Measurements from ENCODE around the gene ZG16.
"Not testable (repeated sequence)": the region's sequence is repeated elsewhere in the genome, so short reads cannot be mapped to it uniquely, and the experiment has no call there.

ZG16 gene, protein sequence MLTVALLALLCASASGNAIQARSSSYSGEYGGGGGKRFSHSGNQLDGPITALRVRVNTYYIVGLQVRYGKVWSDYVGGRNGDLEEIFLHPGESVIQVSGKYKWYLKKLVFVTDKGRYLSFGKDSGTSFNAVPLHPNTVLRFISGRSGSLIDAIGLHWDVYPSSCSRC

GRCh38 chr16:29777576-29778350 is at the start of gene ZG16:
ZG16 (plus strand) TSS chr16:29778256; CDS start chr16:29779267, 1,011 bp downstream.
- no peak for DNase-seq

- DNase-seq: no peak
Observed at GRCh38 chr16:29729116-29729521, 48.9 kb upstream of the ZG16 start.

DNA sequence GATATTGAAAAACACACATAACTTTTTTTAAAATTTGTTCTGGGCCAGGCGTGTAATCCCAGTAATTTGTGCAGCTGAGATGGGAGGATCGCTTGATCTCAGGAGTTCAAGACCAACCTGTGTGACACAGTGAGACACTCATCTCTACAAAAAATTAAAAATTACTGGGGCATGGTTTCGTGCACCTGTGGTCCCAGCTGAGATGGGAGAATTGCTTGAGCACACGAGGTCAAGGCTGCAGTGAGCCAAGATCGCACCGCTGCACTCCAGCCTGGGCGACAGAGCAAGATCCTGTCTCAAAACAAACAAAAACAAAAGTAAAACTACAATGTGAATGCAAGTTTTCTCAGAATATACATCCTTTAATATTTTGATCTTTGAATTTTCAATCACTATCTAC is 47.4 kb upstream of the ZG16 start:
- DNase-seq: no peak

DNA sequence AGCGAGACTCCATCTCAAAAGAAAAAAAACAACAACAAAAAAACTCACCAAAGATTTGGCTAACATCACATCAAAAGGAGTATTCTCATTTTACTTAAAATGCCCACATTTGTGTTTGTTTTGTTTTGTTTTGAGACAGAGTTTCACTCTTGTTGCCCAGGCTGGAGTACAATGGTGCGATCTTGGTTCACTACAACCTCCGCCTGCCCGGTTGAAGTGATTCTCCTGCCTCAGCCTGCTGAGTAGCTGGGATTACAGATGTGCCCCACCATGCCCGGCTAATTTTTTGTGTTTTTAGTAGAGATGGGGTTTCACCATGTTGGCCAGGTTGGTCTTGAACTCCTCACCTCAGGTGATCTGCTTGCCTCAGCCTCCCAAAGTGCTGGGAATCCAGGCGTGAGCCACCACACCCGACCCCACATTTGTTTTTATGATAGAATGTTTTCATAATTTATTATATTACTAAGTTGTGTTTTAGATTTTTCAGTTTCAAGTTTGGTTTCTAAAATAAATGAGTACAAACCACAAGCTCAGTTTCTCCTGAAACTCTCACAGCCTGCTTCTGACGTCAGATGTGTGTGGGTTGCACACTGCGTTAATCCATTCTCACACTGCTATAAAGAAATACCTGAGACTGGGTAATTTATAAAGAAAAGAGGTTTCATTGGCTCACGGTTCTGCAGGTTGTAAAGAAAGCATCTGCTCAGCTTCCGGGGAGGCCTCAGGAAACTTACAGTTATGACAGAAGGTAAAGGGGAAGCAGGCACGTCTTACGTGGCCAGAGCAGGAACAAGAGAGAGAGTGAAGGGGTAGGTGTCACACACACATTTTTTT is 46.1 kb upstream of the ZG16 start:
- DNase-seq: not testable (repeated sequence)

GRCh38 chr16:29734786-29735185 is 43.3 kb upstream of the ZG16 start:
- DNase-seq: no peak

DNA sequence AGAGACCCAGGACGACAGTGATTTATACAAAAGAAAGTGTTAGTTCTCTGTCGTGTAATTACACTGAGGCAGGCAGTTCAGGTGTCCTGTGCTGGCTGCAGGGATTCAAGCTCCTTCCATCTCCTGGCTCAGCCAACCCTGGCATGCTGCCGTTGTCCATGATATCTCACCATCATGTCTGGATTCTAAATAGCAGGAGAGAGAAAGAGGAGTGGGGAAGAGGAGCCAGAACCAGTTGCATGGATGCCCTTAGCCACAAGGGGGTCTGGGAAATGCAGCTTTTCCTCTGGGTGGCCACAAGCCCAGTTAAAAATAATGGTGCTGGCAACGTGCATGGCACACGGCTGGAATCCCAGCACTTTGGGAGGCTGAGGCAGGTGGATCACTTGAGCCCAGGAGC is 41.9 kb upstream of the ZG16 start:
- DNase-seq: no peak

GRCh38 chr16:29736764-29737163 is 41.3 kb upstream of the ZG16 start:
- no peak for DNase-seq

- no peak for DNase-seq
Observed at GRCh38 chr16:29737713-29738112, 40.3 kb upstream of the ZG16 start.

DNA sequence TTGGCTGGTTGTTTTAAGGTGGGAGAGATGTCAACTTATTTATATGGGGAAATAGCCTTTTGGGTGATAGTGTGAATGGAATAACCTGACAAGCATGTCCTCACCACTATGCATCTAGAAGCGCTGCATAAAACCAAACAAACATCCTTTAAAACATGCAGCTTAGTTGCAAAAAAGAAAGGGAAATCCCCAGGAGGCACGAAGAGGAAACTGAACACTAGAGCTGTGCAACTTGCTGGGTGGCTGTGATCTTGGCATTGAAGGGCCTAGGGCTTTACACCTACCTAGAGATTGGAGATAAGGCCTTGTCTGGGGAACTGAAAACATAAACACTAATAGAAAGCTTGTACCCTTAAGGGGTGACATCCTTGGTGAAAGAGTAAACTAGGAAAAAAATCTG is 39.5 kb upstream of the ZG16 start:
- DNase-seq: no peak

GRCh38 chr16:29739927-29740629 is 38.0 kb upstream of the ZG16 start:
- DNase-seq: not testable (repeated sequence)

DNA sequence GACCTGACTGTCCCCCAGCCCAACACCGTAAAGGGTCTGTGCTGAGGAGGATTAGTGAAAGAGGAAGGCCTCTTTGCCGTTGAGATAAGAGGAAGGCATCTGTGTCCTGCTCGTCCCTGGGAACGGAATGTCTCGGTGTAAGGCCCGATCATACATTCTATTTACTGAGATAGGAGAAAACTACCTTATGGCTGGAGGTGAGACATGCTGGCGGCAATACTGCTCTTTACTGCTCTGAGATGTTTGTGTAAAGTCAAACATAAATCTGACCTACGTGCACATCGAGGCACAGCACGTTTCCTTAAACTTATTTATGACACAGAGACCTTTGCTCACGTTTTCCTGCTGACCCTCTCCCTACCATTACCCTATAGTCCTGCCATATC is 37.4 kb upstream of the ZG16 start:
- not testable (repeated sequence) for DNase-seq

GRCh38 chr16:29742683-29743275 is 35.3 kb upstream of the ZG16 start:
- DNase-seq: no peak

GRCh38 chr16:29743475-29743826 is 34.6 kb upstream of the ZG16 start:
- no peak for DNase-seq

DNA sequence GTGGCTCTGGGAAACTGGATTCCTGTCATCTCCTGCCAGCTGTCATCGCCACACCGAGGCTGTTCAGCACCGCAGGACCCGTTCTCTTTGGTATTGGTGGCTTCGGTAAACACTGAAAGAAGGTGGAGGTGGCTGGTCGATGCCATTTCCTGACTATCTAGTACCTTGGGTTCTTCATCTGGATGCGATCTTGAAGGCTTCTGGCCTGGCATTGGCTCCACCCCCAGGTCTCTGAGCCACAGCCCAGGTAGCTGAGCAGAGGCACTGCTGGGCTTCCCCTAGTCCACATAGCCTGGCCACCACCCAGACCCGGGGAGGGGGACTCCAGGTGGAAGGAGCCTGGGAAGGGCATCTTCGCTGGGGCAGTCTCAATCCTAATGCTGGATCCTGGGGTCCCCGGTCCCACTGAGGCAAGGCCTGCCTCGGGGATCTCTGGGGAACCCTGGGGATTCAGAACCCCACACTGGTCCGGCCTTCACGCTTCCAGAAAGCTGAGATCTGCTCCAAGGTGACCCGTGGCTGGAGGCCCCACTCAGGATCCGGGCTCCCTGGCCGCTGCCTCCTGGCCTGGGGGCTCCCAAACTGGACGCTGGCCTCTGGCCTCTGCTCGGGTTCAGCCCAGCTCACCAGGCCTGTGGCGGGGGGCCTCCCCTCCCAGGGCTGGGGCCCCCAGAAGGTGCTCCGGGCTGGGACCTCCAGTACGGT is 34.1 kb upstream of the ZG16 start:
- DNase-seq: no peak

- DNase-seq: no peak
Observed at GRCh38 chr16:29744541-29745101, 33.4 kb upstream of the ZG16 start.

- no peak for DNase-seq
Observed at GRCh38 chr16:29745121-29745852, 32.8 kb upstream of the ZG16 start.

DNA sequence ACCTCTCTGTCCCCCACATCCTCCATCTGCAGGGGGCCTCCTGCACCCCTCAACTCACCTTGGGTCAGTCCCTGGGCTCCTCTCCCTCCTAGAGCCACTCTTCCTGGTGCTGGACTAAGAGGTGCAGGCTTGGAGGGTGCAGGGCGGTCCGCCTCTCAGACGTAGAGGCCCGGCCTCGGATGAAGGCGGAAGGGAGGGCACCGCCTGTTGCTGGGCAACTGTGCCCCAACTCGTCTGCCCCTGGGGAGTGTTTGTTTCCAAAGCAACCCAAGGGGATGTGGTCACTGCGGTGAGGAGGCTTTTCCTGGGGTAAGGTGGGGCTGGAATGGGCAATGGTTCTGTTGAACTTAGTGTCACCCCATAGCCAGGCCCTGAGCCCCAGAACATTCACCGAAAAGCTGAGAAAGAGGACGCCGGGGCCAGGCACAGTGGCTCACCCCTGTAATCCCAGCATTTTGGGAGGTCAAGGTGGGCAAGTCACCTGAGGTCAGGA is 32.2 kb upstream of the ZG16 start, which contains the start of gene C16orf54:
TSS of gene C16orf54 (minus strand) at position 138 of the 493 bp plus-strand sequence. CDS start 1,039 bp downstream, outside the sequence.
- no peak for DNase-seq

GRCh38 chr16:29746518-29746917 is 31.5 kb upstream of the ZG16 start:
- DNase-seq: not testable (repeated sequence)

- no peak for DNase-seq
Observed at GRCh38 chr16:29747947-29748759, 29.9 kb upstream of the ZG16 start.

DNA sequence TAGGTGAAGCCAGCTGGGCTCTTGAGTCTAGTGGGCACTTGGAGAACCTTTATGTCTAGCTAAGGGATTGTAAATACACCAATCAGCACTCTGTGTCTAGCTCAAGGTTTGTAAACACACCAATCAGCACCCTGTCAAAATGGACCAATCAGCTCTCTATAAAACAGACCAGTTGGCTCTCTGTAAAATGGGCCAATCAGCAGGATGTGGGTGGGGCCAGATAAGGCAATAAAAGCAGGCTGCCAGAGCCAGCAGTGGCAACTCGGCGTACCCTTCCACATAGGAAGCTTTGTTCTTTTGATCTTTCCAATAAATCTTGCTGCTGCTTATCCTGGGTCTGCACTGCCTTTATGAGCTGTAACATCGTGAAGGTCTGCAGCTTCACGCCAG is 29.3 kb upstream of the ZG16 start:
- not testable (repeated sequence) for DNase-seq

All from NCI-H1436 treated with DMSO at 0.1 percent for 48 hours (cell line).